HCT116 (cell line): ENCODE data around the gene SLC18B1. TPM values are rescaled to one million over a fixed set of nuclear protein-coding genes. Genes with fewer than 3 reads are reported as not detected.

Source experiments
- ATAC-seq: fragments of 200-7000 bp; cut with Tn5 transposase; 2 replicates; pipeline ENCODE4 v1.9.1; 2020; ENCODE audit warnings: mild to moderate bottlenecking, moderate library complexity
- BruUV-seq: library from RNA; stranded (reverse); fragments of 400-500 nt; replicated peaks from 2 replicates; lab custom pipeline; 2021; lab: Mats Ljungman, UMichigan
- CTCF ChIA-PET: fragments of 300-600 bp; sonication (Branson Sonifier 250); formaldehyde crosslinking; loops from one replicate; lab custom pipeline; 2021; ENCODE audit warnings: antibody characterized with exemption; lab: Charles Lee
- POLR2A ChIA-PET: fragments of 300-600, 350-600 bp; sonication (Branson Sonifier 250); formaldehyde crosslinking; loops from one replicate; lab custom pipeline; 2021; ENCODE audit warnings: antibody characterized with exemption; lab: Charles Lee
- RAD21 ChIA-PET, 2 experiments: fragments of 300-600 bp; sonication (Branson Sonifier 250); formaldehyde crosslinking; loops; one replicate each; lab custom pipeline; 2023; ENCODE audit warnings: low total read pairs in 2 of 2; ENCODE audit not compliant: uncharacterized antibody in 2 of 2, unreplicated experiment in 2 of 2, low non-redundant PET in 1 of 2; lab: Charles Lee
- DNase-seq: peaks from one replicate; pipeline ENCODE4 v3.0.0-alpha.2; 2010; ENCODE audit warnings: low read depth, low spot score
- H2AFZ ChIP-seq: fragments of 200-600 bp; shearing (Covaris generic), sonication (generic); 2 replicates; pipeline ENCODE4 v1.6.1; 2017; ENCODE audit warnings: low read depth, mixed run types, mixed read lengths, antibody characterized with exemption, low read length; ENCODE audit not compliant: poor library complexity, severe bottlenecking
- H3K27ac ChIP-seq: 2 replicates; pipeline ENCODE4 v1.5.1; 2012; ENCODE audit warnings: low read depth, low read length
- H3K27me3 ChIP-seq: fragments of 200-600 bp; sonication (generic); 2 replicates; pipeline ENCODE4 v1.6.1; 2016; ENCODE audit warnings: mixed run types, low read length, mixed read lengths; ENCODE audit not compliant: insufficient read depth
- H3K36me3 ChIP-seq, 2 experiments: fragments of 200-500 bp in 1 of 2; fragments of 200-600 bp in 1 of 2; sonication (Bioruptor generic) in 1 of 2; sonication (generic) in 1 of 2; 2 replicates each; pipeline versions ENCODE4 v1.5.1 to v1.6.1; 2014 to 2016; ENCODE audit warnings: low read length in 2 of 2, inconsistent platforms in 1 of 2, mixed read lengths in 1 of 2, mixed run types in 1 of 2; ENCODE audit not compliant: insufficient read depth in 2 of 2, control insufficient read depth in 1 of 2
- H3K4me1 ChIP-seq, 2 experiments: fragments of 200-600 bp in 1 of 2; sonication (generic) in 1 of 2; 2 replicates each; pipeline versions ENCODE4 v1.5.1 to v1.6.1; 2012 to 2017; ENCODE audit warnings: low read length in 2 of 2, inconsistent platforms in 1 of 2, mild to moderate bottlenecking in 1 of 2, mixed read lengths in 1 of 2, mixed run types in 1 of 2, moderate library complexity in 1 of 2; ENCODE audit not compliant: insufficient read depth in 2 of 2, control insufficient read depth in 1 of 2
- H3K4me2 ChIP-seq: fragments of 200-600 bp; sonication (generic); 2 replicates; pipeline ENCODE4 v1.6.1; 2017; ENCODE audit warnings: mixed run types, low read length, mixed read lengths
- H3K4me3 ChIP-seq, 2 experiments: fragments of 200-600 bp in 1 of 2; sonication (generic) in 1 of 2; replicated peaks in 1 of 2; 2 replicates each; pipeline ENCODE4 v1.5.1; 2011 to 2016; ENCODE audit warnings: low read length in 2 of 2, control low read depth in 1 of 2, low read depth in 1 of 2, mild to moderate bottlenecking in 1 of 2, mixed read lengths in 1 of 2, mixed run types in 1 of 2
- H3K79me2 ChIP-seq: fragments of 200-600 bp; sonication (generic); 2 replicates; pipeline ENCODE4 v1.6.1; 2017; ENCODE audit warnings: mild to moderate bottlenecking, mixed run types, low read length, moderate library complexity, mixed read lengths; ENCODE audit not compliant: insufficient read depth
- H3K9ac ChIP-seq: fragments of 200-600 bp; sonication (generic); 2 replicates; pipeline ENCODE4 v1.6.1; 2016; ENCODE audit warnings: low read length, mixed read lengths
- H3K9me2 ChIP-seq: fragments of 200-600 bp; sonication (generic), shearing (Covaris generic); 2 replicates; pipeline ENCODE4 v1.6.1; 2017; ENCODE audit warnings: mixed run types, mild to moderate bottlenecking, moderate library complexity; ENCODE audit not compliant: insufficient read depth
- H3K9me3 ChIP-seq, 2 experiments: fragments of 200-500 bp in 1 of 2; fragments of 200-600 bp in 1 of 2; sonication (Bioruptor generic) in 1 of 2; sonication (generic) in 1 of 2; 2 replicates each; pipeline ENCODE4 v1.6.1; 2014 to 2017; ENCODE audit warnings: low read length in 2 of 2, mixed read lengths in 2 of 2, inconsistent platforms in 1 of 2, low read depth in 1 of 2, mild to moderate bottlenecking in 1 of 2, mixed run types in 1 of 2, moderate library complexity in 1 of 2; ENCODE audit not compliant: control insufficient read depth in 1 of 2, insufficient read depth in 1 of 2
- H4K20me1 ChIP-seq: fragments of 200-600 bp; sonication (generic), shearing (Covaris generic); 2 replicates; pipeline ENCODE4 v1.6.1; 2017; ENCODE audit warnings: mixed run types, mild to moderate bottlenecking, moderate library complexity; ENCODE audit not compliant: insufficient read depth
- CTCF ChIP-seq, 3 experiments: fragments of 200-600 bp in 1 of 3; sonication (generic) in 1 of 3; IDR thresholded peaks in 2 of 3; conservative IDR thresholded peaks in 1 of 3; 2 replicates each; pipeline ENCODE4 v1.5.1; 2012 to 2017; ENCODE audit warnings: low read depth in 2 of 3, low read length in 2 of 3, antibody characterized with exemption in 1 of 3, borderline replicate concordance in 1 of 3, control low read depth in 1 of 3, mild to moderate bottlenecking in 1 of 3, mixed read lengths in 1 of 3, mixed run types in 1 of 3, moderate library complexity in 1 of 3; ENCODE audit not compliant: insufficient read depth in 1 of 3
- ELF1 ChIP-seq: IDR thresholded peaks from 2 replicates; pipeline ENCODE4 v1.6.1; 2012; ENCODE audit warnings: low read depth, borderline replicate concordance
- EZH2 ChIP-seq: fragments of 200-600 bp; sonication (generic); IDR thresholded peaks from 2 replicates; pipeline ENCODE4 v1.6.1; 2017; ENCODE audit warnings: antibody characterized with exemption, mixed run types
- JUND ChIP-seq: IDR thresholded peaks from 2 replicates; pipeline ENCODE4 v1.6.1; 2012
- MAX ChIP-seq: IDR thresholded peaks from 2 replicates; pipeline ENCODE4 v1.6.1; 2012
- POLR2A ChIP-seq: IDR thresholded peaks from 2 replicates; pipeline ENCODE4 v1.7.0; 2011; ENCODE audit warnings: borderline replicate concordance; ENCODE audit not compliant: insufficient read depth, insufficient read length; ENCODE audit errors: extremely low read depth
- POLR2AphosphoS5 ChIP-seq: IDR thresholded peaks from 2 replicates; pipeline ENCODE4 v1.6.1; 2011; ENCODE audit warnings: mild to moderate bottlenecking, low read depth, low read length, moderate library complexity
- RAD21 ChIP-seq: IDR thresholded peaks from 2 replicates; pipeline ENCODE4 v1.6.1; 2012; ENCODE audit warnings: low read depth, mild to moderate bottlenecking
- REST ChIP-seq: IDR thresholded peaks from 2 replicates; pipeline ENCODE4 v1.6.1; 2012; ENCODE audit warnings: low read depth
- YY1 ChIP-seq: IDR thresholded peaks from 2 replicates; pipeline ENCODE4 v1.6.1; 2011; ENCODE audit warnings: low read length, low read depth, moderate library complexity, mild to moderate bottlenecking; ENCODE audit not compliant: insufficient replicate concordance; ENCODE audit errors: extremely low read depth
- intact Hi-C: fragments of 100-400 bp; cut with micrococcal nuclease; formaldehyde crosslinking; loops from 2 replicates; pipeline ENCODE4 v1.10.0; 2022
- total RNA-seq: library from RNA; stranded (reverse); gene quantifications from one replicate; pipeline ENCODE4 v1.2.1, GENCODE V29; 2021; ENCODE audit not compliant: unreplicated experiment

Gene SLC18B1
- total RNA-seq, 1 experiment from 2014 or later = 18.1 TPM

- TF ChIP-seq REST (no peak), MAX (no peak), RAD21 (no peak), EZH2 (no peak)
- TF ChIP-seq, all 23 proteins: peak for 0
These were observed 5.9 kb downstream of the SLC18B1 start (continued) for GRCh38 chr6:132792510-132792909.

GRCh38 chr6:132790450-132790849 is 8.0 kb downstream of the SLC18B1 start:
- Histone ChIP-seq H2AFZ (no peak overlapping the region), H4K20me1 (no peaks in the 10 kb centered on the region), H3K4me3 (no peak overlapping the region), H3K27ac (no peak overlapping the region), H3K27me3 (no peaks in the 10 kb centered on the region), H3K9me3 (no peaks in the 10 kb centered on the region), H3K4me1 (no peaks in the 10 kb centered on the region), H3K79me2 (no peaks in the 10 kb centered on the region), H3K9me2 (no peaks in the 10 kb centered on the region), H3K4me2 (no peak overlapping the region), H3K9ac (no peak overlapping the region), H3K36me3 (peaks cover 4 to 11% of the 10 kb centered on the region in 2 experiments; a peak in 1 of 4 replicates)
- TF ChIP-seq CTCF (IDR thresholded peaks at IDR 0.05 in 2 of 3, conservative IDR thresholded peaks at IDR 0.05 in 1 of 3; ENCODE audit: borderline replicate concordance in 1 of 3, insufficient read depth in 1 of 3, low read depth in 2 of 3, low read length in 2 of 3) = no peak
- TF ChIP-seq MAX = no peak
- TF ChIP-seq POLR2A = no peak
- no peak for TF ChIP-seq YY1
- TF ChIP-seq REST = no peak
- TF ChIP-seq POLR2AphosphoS5 = no peak
- TF ChIP-seq EZH2 = no peak
- TF ChIP-seq JUND = no peak
- no peak for TF ChIP-seq RAD21
- no peak for TF ChIP-seq ELF1
- ChIA-PET POLR2A (no interaction called here), CTCF (no interaction called here), RAD21 (no interaction called here)
- ATAC-seq (no peak), DNase-seq (no peak)
- BruUV-seq = no TSS peak
- intact Hi-C loops = no loop called here
